Activated naive CD8-positive, alpha-beta T cell treated with anti-CD3 and anti-CD28 coated beads, Interleukin-2, amount 10 ng/mL, durations not matched to agents 7 days and 5 days (primary cell): Measurements from ENCODE around the gene ATP2B1. TPM values are rescaled to one million over a fixed set of nuclear protein-coding genes. Genes with fewer than 3 reads are reported as not detected.

Source experiments
- ATAC-seq: fragments of 150-1000 bp; cut with Tn5 transposase; one replicate; pipeline ENCODE4 v1.10.0; 2021; ENCODE audit warnings: low read depth, moderate library complexity
- POLR2A ChIA-PET: fragments of 350-600 bp; sonication (Branson Sonifier 250); formaldehyde crosslinking; loops from one replicate; lab custom pipeline; 2021; ENCODE audit warnings: antibody characterized with exemption; lab: Charles Lee
- DNase-seq: peaks from one replicate; pipeline ENCODE4 v3.0.0; 2021
- H3K27ac Mint-ChIP-seq: one replicate; pipeline ENCODE4 v1.8.0; 2022; ENCODE audit warnings: mild to moderate bottlenecking, mixed read lengths
- H3K27me3 Mint-ChIP-seq: one replicate; pipeline ENCODE4 v1.8.0; 2022; ENCODE audit warnings: mild to moderate bottlenecking, moderate library complexity, mixed read lengths
- H3K36me3 Mint-ChIP-seq: one replicate; pipeline ENCODE4 v1.8.0; 2021; ENCODE audit warnings: mild to moderate bottlenecking, mixed read lengths
- H3K4me1 Mint-ChIP-seq: one replicate; pipeline ENCODE4 v1.8.0; 2021; ENCODE audit warnings: mixed read lengths
- H3K4me3 Mint-ChIP-seq: one replicate; pipeline ENCODE4 v1.8.0; 2022; ENCODE audit warnings: mild to moderate bottlenecking, moderate library complexity, mixed read lengths
- H3K9me3 Mint-ChIP-seq: one replicate; pipeline ENCODE4 v1.8.0; 2021; ENCODE audit warnings: mixed read lengths
- total RNA-seq, 2 experiments: library from RNA; stranded (reverse); gene quantifications; one replicate each; pipeline ENCODE4 v1.2.3, GENCODE V29; 2021

The ATP2B1 gene
- total RNA-seq, 2 experiments from 2014 or later = 36.7 to 38.9 TPM

DNA sequence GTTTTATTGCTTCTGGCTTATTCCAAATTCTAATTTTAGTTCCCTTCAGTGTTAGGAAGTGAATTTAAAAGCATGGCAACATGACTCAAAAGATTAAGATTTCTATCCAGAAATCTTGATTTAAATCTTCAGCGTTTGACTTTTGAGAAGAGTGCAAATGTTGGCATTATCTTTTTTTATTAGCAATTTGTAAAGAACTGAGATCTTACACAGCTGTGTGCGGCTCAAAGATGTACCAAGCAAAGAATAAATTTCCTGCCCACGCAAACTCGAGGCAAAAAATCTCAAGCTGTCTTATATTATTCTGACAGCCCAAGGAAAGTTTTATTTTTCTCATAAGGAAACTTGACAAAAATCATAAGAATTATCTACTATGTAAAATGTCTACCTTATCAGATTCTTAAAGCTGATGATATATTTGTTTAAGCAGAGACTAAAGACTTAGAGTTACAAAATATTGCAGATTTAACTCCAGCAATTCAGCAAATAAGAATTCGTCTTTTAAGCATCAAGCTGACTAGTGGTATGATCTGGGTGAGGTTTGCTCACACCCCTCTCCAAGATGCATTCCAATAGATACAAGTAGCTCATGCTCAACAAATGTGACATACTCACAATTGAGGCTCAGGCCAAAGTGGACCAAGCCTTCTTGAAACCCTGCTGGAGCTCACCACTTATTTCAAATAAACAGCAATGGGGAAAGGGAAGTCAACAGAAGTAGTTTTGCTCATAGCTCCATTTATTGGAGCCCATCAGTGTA, 135.4 kb downstream of the ATP2B1 start:
- Mint-ChIP-seq H3K27me3 (no peaks in the 10 kb centered on the region), H3K4me3 (no peak overlapping the region), H3K9me3 (no peaks in the 10 kb centered on the region), H3K27ac (no peak overlapping the region), H3K36me3 (peaks cover 3% of the 10 kb centered on the region), H3K4me1 (no peaks in the 10 kb centered on the region)
- ATAC-seq (no peak), DNase-seq (no peak)
- POLR2A ChIA-PET = no interaction called here

DNA sequence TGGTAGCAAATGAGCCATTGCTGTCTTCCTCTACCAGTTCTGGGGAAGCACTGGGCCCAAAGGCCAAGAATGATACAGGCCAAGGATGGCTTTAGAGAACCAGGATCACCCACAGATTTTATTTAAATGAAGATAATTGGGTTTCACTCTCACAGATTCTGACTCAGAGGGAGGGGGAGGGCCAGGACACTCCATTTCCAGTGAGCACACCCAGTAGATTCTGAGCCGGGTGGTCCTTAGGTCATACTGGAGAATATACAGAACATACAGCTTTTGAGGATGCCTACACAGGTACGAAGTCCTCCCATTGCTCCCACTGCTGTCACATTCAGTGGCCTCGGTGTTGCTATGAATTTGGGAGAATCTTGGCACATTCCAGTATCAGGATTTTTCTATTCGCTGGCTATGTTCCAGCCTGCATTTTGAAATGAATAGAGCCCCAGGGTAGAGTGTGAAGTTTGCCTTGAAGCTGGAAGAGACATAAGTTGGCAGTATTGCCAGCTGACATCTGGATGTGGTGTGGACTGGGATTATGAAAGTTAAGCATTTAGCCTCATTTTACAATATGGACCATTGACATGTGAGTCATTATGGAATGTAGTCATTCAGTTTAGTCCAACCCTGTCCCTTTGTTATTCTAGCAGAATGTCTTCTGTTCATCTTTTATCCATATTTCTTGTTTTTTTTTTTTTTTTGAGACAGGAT, 137.0 kb downstream of the ATP2B1 start:
- POLR2A ChIA-PET = no interaction called here
- Mint-ChIP-seq H3K27me3 (no peaks in the 10 kb centered on the region), H3K9me3 (no peaks in the 10 kb centered on the region), H3K36me3 (peaks cover 6% of the 10 kb centered on the region), H3K27ac (no peak overlapping the region), H3K4me3 (no peak overlapping the region), H3K4me1 (no peaks in the 10 kb centered on the region)
- DNase-seq (no peak), ATAC-seq (no peak)

DNA sequence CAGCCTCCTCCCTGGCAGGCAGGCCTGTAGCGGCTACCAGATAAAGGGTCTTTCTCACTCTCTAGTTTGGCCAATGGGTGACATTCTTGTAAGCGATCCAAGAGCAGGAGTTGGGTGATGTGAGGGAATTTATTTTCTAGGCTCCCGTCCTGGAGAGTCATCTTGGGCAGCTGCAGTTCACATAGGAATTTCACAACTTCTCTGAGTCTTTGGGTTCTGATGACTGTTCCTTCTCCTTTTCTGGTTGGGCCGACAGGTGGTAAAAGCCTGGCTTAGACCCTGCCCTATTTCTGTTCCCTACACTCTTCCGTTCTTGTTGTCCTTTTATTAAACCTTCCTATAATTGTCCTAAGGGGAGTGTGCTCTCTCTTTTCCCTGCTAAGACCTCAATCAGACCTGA, 140.2 kb downstream of the ATP2B1 start:
- no peak overlapping the region for H3K27ac Mint-ChIP-seq
- DNase-seq (no peak), ATAC-seq (no peak)
- no peak overlapping the region for H3K4me3 Mint-ChIP-seq
- no peaks in the 10 kb centered on the region for H3K4me1 Mint-ChIP-seq
- no peaks in the 10 kb centered on the region for H3K27me3 Mint-ChIP-seq
- POLR2A ChIA-PET = no interaction called here
- H3K36me3 Mint-ChIP-seq = peaks cover 6% of the 10 kb centered on the region
- no peaks in the 10 kb centered on the region for H3K9me3 Mint-ChIP-seq

DNA sequence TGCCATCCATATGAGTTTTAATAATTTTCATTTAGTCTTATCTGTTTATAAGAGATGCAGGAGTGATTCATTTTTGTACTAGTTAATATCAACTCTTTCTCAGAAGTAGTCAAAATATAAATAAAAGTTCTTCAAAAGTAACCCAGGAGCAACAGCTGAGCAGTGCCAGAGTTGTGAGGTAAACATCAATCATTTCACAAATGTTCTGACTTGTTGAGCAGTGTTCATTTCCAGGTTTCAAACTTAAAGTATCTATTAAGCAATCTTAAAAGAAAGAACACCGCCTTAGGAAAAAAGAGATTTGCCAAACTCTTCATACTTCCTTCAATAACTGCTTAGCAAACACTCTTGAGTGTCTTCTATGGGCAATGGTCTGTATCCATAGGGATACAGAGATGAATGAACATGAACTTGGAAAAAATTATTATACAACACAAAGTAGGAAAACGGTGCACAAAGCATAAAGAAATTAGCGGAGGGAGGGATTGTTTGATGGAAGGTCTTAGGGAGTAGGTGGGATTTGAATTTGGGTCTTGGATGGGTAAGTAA, 140.9 kb downstream of the ATP2B1 start:
- no peak overlapping the region for H3K4me3 Mint-ChIP-seq

DNA sequence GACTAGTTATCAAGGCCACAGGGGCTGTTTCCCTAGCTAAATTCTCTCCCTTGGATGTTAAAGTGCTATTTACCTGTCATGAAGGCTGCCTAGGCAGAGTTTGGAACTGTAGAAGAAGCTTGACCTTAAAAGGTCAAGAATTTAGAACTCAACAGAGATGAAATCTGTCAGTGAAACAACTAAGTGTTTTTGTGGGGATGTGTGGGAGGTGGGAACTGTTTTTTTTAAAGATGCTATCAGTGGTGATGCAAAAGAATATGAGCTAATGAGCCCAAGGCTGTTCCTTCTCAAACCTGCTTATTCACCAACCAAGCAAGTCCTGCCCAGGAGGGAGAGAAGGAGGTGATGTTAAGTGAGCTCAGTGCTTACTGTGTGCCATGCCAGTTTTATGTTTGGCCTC, 142.0 kb downstream of the ATP2B1 start:
- H3K27ac Mint-ChIP-seq = no peak overlapping the region

More for the DNA sequence above, 140.9 kb downstream of the ATP2B1 start:
- H3K27me3 Mint-ChIP-seq = no peaks in the 10 kb centered on the region
- no peak overlapping the region for H3K27ac Mint-ChIP-seq
- DNase-seq = no peak
- ATAC-seq = no peak
- H3K4me1 Mint-ChIP-seq = no peaks in the 10 kb centered on the region
- peaks cover 9% of the 10 kb centered on the region for H3K36me3 Mint-ChIP-seq
- H3K9me3 Mint-ChIP-seq = no peaks in the 10 kb centered on the region
- POLR2A ChIA-PET = no interaction called here

DNA sequence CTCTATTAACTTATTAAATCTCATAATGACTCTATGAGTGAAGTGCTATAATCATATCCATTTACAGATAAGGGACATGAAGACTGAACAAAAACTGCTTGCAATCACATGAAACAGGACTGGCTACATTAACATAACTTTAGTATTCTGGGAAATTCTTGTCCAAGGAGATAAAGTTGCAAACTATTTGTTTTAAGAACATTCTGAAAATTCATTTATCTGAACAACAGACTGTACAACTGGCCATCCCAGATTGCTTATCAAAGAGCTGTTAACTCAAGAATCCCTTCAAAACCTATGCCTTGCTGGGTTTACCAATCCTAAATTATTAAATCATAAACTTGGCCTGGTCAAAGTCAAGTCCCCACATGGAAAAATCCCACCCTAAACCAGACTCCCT, 143.6 kb downstream of the ATP2B1 start:
- POLR2A ChIA-PET = no interaction called here
- Mint-ChIP-seq H3K4me3 (no peak overlapping the region), H3K36me3 (peaks cover 12% of the 10 kb centered on the region), H3K4me1 (peaks cover 5% of the 10 kb centered on the region), H3K27ac (no peak overlapping the region), H3K27me3 (no peaks in the 10 kb centered on the region), H3K9me3 (no peaks in the 10 kb centered on the region)
- ATAC-seq (no peak), DNase-seq (no peak)

More for the DNA sequence above, 142.0 kb downstream of the ATP2B1 start:
- Mint-ChIP-seq H3K36me3 (peaks cover 12% of the 10 kb centered on the region), H3K27me3 (no peaks in the 10 kb centered on the region), H3K4me1 (peaks cover 4% of the 10 kb centered on the region), H3K9me3 (no peaks in the 10 kb centered on the region), H3K4me3 (no peak overlapping the region)
- ATAC-seq = no peak
- POLR2A ChIA-PET = no interaction called here
- no peak for DNase-seq

DNA sequence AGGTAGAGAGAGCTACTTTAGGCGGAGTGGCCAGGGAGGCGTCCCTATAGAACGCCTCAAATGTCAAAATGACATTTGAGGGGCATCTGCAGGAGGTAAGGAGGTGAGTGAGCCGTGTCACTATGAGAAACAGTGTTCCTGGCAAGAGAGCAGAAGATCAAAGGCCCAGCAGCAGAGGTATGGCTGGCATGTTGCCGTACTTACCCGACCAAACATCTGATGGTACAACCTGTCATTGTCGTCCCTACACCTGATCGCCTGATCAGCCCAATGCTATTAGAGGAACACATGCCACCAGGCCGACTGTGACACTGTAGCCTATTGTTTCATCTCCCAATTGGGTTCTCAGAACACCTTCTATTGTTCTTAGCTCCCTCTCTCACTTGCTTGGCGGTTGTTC, 148.9 kb downstream of the ATP2B1 start:
- no peaks in the 10 kb centered on the region for H3K27me3 Mint-ChIP-seq
- peaks cover 10% of the 10 kb centered on the region for H3K36me3 Mint-ChIP-seq
- ATAC-seq (no peak), DNase-seq (no peak)
- H3K27ac Mint-ChIP-seq = no peak overlapping the region
- no peaks in the 10 kb centered on the region for H3K9me3 Mint-ChIP-seq
- H3K4me3 Mint-ChIP-seq = no peak overlapping the region
- peaks cover 5% of the 10 kb centered on the region for H3K4me1 Mint-ChIP-seq
- POLR2A ChIA-PET = no interaction called here

DNA sequence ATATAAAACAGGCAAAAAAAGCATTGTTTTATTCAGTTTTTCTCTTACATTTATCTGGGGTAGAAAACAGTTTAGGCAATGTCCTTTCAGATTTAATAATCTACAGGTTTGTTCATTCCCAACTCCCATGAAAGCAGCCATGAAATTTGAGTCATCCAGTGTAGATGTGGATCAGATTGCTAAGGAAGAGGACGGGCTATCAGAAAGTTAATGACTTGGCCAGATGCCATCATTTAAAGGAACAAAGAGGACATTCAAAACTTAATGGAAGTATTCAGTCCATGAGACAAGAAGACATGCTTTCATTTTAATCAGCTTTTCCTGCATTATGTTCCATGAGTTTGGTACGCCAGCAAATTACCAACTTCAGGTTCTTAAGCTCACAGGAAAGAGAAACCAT, 151.7 kb downstream of the ATP2B1 start:
- peaks cover 6% of the 10 kb centered on the region for H3K36me3 Mint-ChIP-seq
- H3K9me3 Mint-ChIP-seq = no peaks in the 10 kb centered on the region
- no peak for DNase-seq
- no peak overlapping the region for H3K4me3 Mint-ChIP-seq
- no peak overlapping the region for H3K27ac Mint-ChIP-seq
- no peaks in the 10 kb centered on the region for H3K27me3 Mint-ChIP-seq
- POLR2A ChIA-PET = no interaction called here
- peaks cover 4% of the 10 kb centered on the region for H3K4me1 Mint-ChIP-seq
- no peak for ATAC-seq

DNA sequence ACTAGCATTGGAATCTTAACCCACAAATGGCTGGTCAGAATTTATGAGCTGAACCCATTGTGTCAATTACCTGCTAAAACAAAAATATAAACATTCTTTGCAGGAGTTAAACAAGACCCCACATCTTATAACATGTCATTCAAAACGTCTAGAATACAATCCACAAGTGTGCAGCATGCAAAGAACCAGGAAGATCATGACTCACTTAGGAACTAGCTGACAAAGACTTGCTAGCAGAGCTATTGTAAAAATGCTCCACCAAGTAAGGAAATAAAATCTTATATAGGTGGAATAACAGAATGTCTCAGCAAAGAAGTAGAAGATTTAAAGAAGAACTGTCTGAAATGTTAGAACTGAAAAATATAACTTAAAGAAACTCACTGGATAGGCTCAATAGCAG, 156.3 kb downstream of the ATP2B1 start:
- Mint-ChIP-seq H3K27me3 (no peaks in the 10 kb centered on the region), H3K27ac (no peak overlapping the region), H3K36me3 (no peaks in the 10 kb centered on the region), H3K9me3 (no peaks in the 10 kb centered on the region), H3K4me1 (no peaks in the 10 kb centered on the region), H3K4me3 (no peak overlapping the region)
- POLR2A ChIA-PET = interaction anchor here (1.7 kb wide), 1 partner anchor 14 kb away, joined by 4 read pairs; no protein-coding TSS in a partner anchor
- DNase-seq (no peak), ATAC-seq (no peak)

DNA sequence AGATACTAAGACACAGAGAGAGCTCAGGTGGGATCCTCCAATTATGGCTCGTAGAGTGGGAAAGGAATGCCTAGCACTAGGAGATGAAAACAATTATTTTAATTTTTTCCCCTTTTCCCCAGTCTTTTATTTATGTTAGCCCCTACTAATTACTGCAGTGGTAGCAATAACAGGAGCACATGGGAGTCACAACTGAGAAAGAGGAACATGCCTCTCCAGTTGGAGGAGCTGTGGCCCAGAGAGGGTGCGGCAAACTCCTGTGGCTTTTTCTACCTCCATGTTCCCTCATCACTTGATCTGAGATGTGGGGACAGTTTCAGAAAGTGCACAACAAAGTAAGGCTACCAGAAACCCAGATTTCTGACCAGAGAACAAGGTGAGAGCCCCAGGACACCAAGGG, 156.9 kb downstream of the ATP2B1 start:
- Mint-ChIP-seq H3K36me3 (no peaks in the 10 kb centered on the region), H3K4me3 (no peak overlapping the region), H3K27me3 (no peaks in the 10 kb centered on the region), H3K27ac (no peak overlapping the region), H3K9me3 (no peaks in the 10 kb centered on the region), H3K4me1 (no peaks in the 10 kb centered on the region)
- ATAC-seq (no peak), DNase-seq (no peak)
- POLR2A ChIA-PET = interaction anchor here (1.7 kb wide), 1 partner anchor 13 kb away, joined by 4 read pairs; no protein-coding TSS in a partner anchor

DNA sequence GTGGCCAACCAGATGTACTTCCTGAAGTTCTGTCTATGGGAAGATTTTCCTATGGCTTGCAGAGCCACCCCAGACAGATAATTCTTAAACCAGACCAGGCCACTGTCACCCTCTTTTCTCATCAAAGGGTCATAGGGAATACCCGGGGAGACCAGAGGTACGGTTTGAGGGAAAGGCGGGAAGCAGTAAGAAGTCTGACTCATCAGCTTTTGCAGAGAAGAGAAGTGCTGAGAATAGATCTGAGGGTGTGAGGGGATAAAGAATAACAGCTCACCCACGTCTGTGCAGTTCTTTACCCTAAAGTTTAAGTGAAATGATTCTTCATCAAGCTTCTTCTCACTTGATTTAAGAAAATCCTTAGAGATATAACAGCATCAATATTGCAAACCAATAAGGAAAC, 161.5 kb downstream of the ATP2B1 start:
- Mint-ChIP-seq H3K27ac (no peak overlapping the region), H3K4me3 (no peak overlapping the region)

DNA sequence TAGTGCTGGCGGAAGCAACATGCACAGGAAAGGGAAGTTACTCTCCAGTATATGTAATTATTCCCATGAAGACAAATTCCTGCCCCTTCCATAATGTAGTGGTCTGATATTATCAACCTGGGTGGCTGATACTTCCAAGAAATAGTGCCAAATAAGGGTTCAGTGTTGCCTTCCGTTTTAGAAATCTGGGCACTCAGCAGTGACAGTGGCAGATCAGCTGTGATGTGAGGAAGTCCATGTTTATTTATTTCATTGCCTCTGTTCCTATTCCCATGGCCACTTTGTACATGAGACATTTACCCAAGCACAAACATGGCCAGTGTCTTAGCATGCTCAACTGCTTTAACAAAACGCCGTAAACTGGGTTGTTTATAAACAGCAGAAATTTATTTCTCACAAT, 162.5 kb downstream of the ATP2B1 start:
- ATAC-seq (no peak), DNase-seq (no peak)
- no peaks in the 10 kb centered on the region for H3K36me3 Mint-ChIP-seq
- H3K9me3 Mint-ChIP-seq = no peaks in the 10 kb centered on the region
- no peaks in the 10 kb centered on the region for H3K27me3 Mint-ChIP-seq
- peaks cover 7% of the 10 kb centered on the region for H3K4me1 Mint-ChIP-seq
- no peak overlapping the region for H3K4me3 Mint-ChIP-seq
- POLR2A ChIA-PET = no interaction called here
- H3K27ac Mint-ChIP-seq = no peak overlapping the region

More for the DNA sequence above, 161.5 kb downstream of the ATP2B1 start:
- DNase-seq (no peak), ATAC-seq (no peak)
- Mint-ChIP-seq H3K36me3 (no peaks in the 10 kb centered on the region), H3K27me3 (no peaks in the 10 kb centered on the region), H3K9me3 (no peaks in the 10 kb centered on the region), H3K4me1 (peaks cover 7% of the 10 kb centered on the region)
- POLR2A ChIA-PET = no interaction called here

DNA sequence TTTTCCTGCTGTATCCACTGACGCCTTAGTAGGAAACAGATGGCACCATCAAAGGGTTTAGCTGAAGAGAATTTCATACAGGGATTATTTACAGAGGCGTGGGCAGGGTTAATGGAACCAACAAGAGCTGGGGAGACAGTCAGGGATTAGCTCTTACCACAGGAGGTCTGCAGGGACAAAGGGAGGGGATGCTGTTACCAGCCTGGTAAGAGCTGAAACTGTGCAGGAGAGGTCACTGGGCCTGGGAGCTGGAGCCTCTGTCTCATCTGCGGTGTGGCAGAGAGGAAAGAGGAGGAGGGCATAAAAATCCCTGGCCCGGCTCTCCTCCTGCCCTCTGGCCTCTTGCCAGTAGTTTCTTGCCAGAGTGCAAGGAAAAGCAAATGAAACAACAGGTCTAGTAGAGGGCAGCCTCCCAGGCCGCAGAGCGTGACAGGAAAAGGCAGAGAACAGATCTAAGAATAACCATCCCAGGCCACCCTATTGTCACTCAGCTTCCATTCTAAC, 163.9 kb downstream of the ATP2B1 start:
- no peaks in the 10 kb centered on the region for H3K27me3 Mint-ChIP-seq
- H3K27ac Mint-ChIP-seq = no peak overlapping the region
- DNase-seq (no peak), ATAC-seq (no peak)
- no peak overlapping the region for H3K4me3 Mint-ChIP-seq
- no peaks in the 10 kb centered on the region for H3K9me3 Mint-ChIP-seq
- H3K36me3 Mint-ChIP-seq = no peaks in the 10 kb centered on the region
- H3K4me1 Mint-ChIP-seq = peaks cover 10% of the 10 kb centered on the region
- POLR2A ChIA-PET = no interaction called here
